D341Med (cell line): ENCODE data around the gene FARP1.
A peak's percentile ranks its signal among the peaks of the same experiment; 100 is the strongest.
"Not testable (repeated sequence)": the region's sequence is repeated elsewhere in the genome, so short reads cannot be mapped to it uniquely, and the experiment has no call there.

ENCODE experiments used
- DNase-seq: peaks from one replicate; pipeline ENCODE4 v3.0.0; 2012; ENCODE audit warnings: low spot score

FARP1 gene

GRCh38 chr13:98264877-98265276 is 122.0 kb downstream of the FARP1 start:
- no peak for DNase-seq

GRCh38 chr13:98265692-98266551 is 123.0 kb downstream of the FARP1 start:
- no peak for DNase-seq

- DNase-seq: no peak
Measured at GRCh38 chr13:98267080-98267912, 124.4 kb downstream of the FARP1 start.

GRCh38 chr13:98269386-98269785 is 126.5 kb downstream of the FARP1 start:
- DNase-seq: no peak

- DNase-seq: no peak
Measured at GRCh38 chr13:98270819-98271218, 127.9 kb downstream of the FARP1 start.

GRCh38 chr13:98271646-98272045 is 128.8 kb downstream of the FARP1 start:
- DNase-seq: not testable (repeated sequence)

- DNase-seq: peak; percentile 75
Measured at GRCh38 chr13:98272549-98272948, 129.7 kb downstream of the FARP1 start.

- DNase-seq: no peak
Measured at GRCh38 chr13:98273067-98273823, 130.4 kb downstream of the FARP1 start.

- no peak for DNase-seq
Measured at GRCh38 chr13:98273824-98274742, 131.2 kb downstream of the FARP1 start.

GRCh38 chr13:98274921-98275487 is 132.1 kb downstream of the FARP1 start:
- DNase-seq: no peak

- DNase-seq: no peak
Measured at GRCh38 chr13:98275681-98276171, 132.8 kb downstream of the FARP1 start.

- no peak for DNase-seq
Measured at GRCh38 chr13:98276486-98276885, 133.6 kb downstream of the FARP1 start.

- no peak for DNase-seq
Measured at GRCh38 chr13:98278068-98278724, 135.3 kb downstream of the FARP1 start.

GRCh38 chr13:98279473-98280175 is 136.7 kb downstream of the FARP1 start:
- no peak for DNase-seq

GRCh38 chr13:98280176-98280510 is 137.2 kb downstream of the FARP1 start:
- DNase-seq: no peak

- no peak for DNase-seq
Measured at GRCh38 chr13:98284679-98285078, 141.8 kb downstream of the FARP1 start.

- no peak for DNase-seq
Measured at GRCh38 chr13:98285317-98285716, 142.4 kb downstream of the FARP1 start.

GRCh38 chr13:98285852-98286594 is 143.1 kb downstream of the FARP1 start:
- DNase-seq: no peak

GRCh38 chr13:98286799-98287198 is 143.9 kb downstream of the FARP1 start:
- no peak for DNase-seq
